Mucosa of gallbladder (tissue), 1 donor: ENCODE measurements around the gene AANAT. TPM values are rescaled to one million over a fixed set of nuclear protein-coding genes. Genes with fewer than 3 reads are reported as not detected.

Source experiments
- DNase-seq: peaks from one replicate; pipeline ENCODE4 v3.0.0-alpha.2; 2020; ENCODE audit warnings: low spot score
- total RNA-seq: library from RNA; stranded (reverse); gene quantifications from one replicate; pipeline ENCODE4 v1.2.1, GENCODE V29; 2021
- donor health status: DM: no; HTN: no; CAD: no.

AANAT gene
- total RNA-seq, 1 donor from 2014 or later = not detected

- no peak for DNase-seq
These were observed 22.8 kb downstream of the AANAT start for GRCh38 chr17:76490112-76490710.

- DNase-seq = no peak
These were observed 24.1 kb downstream of the AANAT start for GRCh38 chr17:76491271-76492122.

DNA sequence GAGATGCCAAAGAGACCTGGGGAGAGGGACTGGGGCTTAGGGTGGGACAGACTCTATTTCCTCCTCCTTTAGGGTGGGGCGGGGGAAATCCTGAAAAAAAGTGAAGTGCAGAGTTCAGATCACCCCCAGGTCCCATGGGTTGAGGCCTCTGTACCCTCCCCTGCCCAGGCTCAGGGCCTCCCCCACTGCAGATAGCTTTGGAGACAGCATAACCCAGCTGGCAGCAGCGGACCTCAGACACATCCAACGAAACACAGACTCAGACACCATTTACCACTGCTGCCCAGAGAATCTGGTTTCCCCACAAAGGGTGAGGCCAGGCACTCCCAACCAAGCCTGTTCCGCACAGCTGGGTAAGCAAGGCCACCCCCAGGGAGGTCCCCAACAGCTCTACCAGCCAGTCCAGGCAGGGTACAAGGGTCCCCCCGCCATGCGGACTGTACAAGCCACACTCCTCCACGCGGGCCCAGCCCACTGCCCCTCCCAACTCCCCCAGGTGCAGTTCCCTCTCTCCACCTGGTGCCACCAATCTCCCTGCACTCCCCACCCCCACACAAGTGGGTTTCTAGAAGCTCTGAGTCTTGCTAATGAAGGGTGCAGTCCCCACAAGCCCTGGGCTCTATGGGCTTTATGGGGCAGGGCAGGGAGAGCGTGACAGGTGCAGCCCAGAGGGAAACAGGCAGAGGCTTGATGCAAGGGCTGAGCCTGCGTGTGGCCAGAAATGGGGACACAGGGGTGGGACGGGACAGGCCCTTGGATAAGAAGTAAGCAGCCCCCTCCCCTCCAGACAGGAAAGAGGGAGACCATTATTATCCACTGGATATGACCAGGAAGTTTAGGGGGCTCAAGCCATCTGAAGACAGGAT lies 25.0 kb downstream of the AANAT start:
- no peak for DNase-seq

DNA sequence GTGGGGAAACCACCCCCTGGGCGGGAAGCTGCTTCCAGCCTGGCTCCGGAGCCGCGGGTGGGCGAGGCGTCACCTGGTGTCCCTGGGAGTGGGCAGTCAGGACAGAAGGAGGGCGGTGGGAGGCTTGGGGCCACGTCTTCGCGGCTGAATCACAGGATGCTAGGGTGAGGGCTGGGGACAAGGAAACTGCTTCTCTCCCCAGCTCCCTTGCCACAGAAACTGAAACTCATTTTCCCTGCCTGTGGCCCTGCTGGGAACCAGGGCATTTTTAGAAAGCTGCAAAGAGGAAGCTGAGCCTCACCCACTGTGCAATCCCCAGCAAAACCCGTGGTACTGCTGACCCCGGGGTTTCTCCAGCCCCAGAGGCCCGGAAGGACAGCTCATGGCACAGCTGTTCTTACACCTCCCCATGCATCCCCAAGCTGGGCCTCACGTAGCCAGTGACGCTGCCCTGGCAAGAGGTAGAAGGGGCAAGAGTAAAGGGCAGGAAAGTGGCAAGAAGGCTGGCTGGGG lies 25.6 kb downstream of the AANAT start:
- DNase-seq = peak; percentile 47

GRCh38 chr17:76493505-76494167 lies 26.2 kb downstream of the AANAT start:
- no peak for DNase-seq

GRCh38 chr17:76495663-76496400 lies 28.4 kb downstream of the AANAT start:
- no peak for DNase-seq

DNA sequence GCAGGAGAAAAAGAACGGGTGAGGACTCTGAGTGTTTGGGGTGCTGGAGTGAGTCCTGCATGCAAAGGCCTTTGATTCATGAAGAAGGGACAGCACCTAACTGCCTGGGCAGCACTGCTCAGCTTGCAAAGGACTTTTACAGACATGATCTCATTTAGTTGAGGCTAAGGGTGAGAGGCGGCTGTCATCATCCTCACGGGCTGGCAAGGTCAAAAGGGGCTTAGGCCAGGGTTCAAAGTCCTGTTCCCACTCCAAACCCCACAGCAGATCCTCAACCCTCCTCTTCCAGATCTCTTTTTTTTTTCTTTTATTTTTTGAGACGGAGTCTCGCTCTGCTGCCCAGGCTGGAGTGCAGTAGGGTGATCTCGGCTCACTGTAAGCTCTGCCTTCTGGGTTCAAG lies 29.1 kb downstream of the AANAT start:
- DNase-seq = no peak

- no peak for DNase-seq
These were observed 30.2 kb downstream of the AANAT start for GRCh38 chr17:76497699-76497978.

DNA sequence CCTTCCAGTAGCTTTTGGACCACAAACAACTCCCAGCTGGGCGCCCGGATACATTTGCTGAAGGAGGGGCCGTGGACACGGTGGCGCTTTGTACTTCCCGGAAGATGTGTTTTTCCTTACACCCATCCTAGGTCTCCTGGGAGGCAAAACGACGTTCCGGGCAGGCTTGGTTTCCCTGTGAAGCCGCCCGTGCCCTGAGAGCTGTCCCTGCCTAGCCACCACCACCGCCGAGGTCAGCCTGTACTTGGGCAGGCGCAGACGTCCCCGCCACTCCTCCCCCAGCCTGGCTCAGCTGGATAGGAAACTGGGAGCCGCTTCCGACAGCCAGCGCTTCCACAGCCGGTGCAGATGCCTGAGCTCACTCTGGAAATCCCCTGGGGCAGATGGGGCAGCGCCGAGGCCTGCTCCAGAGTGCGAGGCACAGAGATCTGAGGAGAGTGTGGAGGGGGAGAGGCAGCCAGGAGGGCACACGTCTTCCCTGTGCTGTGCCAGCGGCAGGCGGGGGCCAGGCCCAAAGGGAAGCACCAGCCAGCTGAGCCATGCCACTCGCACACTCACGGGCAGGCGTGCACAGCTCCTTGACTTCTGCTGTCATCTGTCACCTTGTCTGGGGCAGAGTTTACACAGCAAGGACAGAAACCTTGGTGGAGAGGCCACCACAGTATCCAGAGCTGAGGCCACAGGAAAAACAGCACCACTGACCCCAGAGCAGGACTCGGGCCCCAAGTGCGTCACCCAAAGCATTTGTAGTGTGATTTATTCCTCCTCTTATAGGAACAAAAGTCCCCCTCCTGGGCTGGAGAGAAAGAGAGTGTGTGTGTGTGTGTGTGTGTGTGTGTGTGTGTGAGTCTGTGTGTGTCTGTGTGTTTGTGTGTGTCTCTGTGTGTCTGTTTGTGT lies 30.8 kb downstream of the AANAT start:
- peak; percentile 73 for DNase-seq

DNA sequence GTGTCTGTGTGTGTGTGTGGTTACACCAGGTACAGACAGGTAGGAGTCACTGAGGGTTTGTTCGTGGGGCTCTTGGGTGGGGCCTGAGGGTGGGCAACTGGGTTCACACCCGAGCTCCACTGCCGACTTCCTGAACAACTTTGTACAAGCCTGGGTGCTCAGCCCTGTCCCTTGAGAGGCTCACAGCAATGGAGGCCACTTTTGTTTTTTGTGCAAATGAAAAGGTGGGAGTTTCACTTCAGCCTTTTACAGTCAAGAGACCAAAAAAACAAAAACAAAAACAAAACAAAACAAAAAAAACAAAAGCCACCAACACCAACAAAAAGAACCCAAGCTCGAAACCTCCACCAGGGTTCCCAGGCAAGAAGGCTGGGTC lies 31.5 kb downstream of the AANAT start:
- no peak for DNase-seq

GRCh38 chr17:76499267-76499667 lies 31.9 kb downstream of the AANAT start:
- DNase-seq = no peak

DNA sequence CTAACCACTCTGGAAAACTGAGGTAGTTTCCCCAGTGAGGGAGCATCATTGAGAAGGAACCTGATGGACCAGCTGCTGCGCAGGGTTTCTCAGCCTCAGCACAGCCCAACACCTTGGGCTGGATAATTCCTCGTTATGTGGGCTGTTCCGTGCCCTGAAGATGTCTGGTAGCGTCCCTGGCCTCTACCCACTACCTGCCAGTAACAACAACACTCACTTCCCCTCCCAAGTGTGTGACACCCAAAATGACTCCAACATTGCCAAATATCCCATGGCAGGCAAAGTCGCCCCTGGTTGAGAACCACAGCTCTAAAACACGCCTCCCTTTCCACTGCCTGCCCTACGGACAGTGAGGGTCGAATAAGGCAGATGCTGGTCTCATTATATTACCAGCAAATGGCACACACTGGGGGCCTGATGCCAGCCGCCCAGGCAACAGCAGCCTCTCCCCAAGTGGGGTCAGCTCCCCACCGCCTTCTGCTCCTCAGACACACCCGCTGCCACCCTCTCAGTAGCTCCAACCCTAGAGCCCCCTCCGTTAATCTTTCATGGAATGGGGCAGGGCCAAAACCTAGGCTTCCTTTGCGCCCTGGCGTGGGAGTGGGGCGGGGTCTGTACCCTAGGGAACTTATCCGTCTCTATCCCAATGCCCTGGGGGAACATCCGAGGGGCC lies 32.8 kb downstream of the AANAT start:
- DNase-seq = no peak

DNA sequence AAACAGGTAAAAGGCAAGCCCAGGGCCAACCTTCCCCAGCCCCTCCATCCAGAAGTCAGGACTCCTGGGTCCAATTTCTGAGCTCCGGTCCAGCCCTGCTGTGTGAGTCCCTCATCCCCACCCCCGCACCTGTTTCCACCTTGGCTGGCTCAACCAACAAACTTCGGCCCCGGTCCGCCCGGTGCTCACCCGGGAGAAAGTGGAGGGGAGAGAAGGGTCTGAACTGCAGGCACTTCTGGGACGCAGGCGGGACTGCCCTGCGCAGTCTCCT lies 33.3 kb downstream of the AANAT start:
- no peak for DNase-seq

DNA sequence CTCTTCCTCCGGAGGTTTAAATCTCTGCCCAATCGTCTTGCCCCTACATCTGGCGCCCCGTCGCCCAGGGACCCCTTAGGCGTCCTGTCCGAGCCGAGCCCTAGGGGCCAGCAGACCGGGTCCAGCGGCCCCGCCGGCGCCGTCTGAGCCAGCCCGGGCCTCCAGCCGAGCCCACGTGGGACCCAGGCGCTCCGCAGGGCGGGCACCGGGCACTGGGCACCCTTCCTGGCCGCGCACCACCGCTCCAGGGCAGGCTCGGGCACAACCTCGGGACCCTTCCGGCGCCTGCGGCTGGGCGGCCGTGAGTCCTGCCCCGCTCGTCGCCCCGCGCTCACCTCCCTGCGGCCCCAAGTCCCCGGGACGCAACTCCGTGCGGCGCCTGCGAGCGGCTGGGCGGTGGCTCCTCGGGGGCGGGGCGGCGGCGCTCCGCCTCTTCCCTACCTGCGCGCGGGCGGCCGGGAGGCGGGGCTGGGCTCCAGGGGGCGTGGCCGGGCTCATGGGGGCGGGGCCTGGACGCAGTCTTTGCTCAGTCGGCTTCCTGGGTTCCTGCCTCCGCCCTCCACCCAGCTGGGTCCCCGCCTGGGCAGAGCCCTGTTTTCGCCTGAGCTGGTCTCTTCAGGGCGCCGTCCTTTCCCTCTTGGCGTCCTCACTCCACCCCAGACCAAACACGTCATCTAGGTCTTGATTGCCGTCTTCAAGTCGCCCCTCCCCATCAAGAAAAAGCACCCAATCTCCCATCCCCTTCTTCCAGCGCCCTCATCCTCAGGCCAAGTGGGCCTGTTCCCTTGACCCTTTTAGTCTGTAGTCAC lies 33.8 kb downstream of the AANAT start, which contains the start of gene RHBDF2:
RHBDF2 (minus strand) TSS at position 406 of the 809 bp plus-strand sequence. CDS start 19,899 bp downstream, outside the sequence.
- DNase-seq = peak; percentile 94

- DNase-seq = no peak
These were observed 34.5 kb downstream of the AANAT start for GRCh38 chr17:76501827-76502307.

GRCh38 chr17:76502341-76503211 lies 35.2 kb downstream of the AANAT start:
- DNase-seq = no peak

DNA sequence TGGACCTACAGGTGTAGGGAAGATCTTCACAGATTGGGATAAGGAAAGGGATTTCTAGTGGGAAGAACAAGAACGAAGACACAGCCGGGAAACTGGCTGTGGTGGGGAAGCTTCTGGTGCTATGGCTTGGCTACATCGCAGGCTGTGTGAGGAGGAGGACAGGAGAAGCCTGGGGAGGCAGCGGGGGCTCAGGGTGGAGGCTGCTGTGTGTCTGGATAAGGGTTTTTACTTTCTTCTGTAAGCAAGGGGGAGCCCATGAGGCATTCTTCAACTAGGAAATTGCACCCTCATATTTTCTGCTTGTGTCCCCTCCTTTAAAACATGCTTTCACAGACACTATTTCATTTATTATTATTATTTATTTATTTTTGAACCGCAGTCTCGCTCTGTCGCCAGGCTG lies 36.7 kb downstream of the AANAT start:
- DNase-seq = no peak
